Motor neuron (in vitro differentiated cells): ENCODE results near the gene TRAF4. TPM values are rescaled to one million over a fixed set of nuclear protein-coding genes. Genes with fewer than 3 reads are reported as not detected.

Experiments
- ATAC-seq, 8 experiments: fragments of 200-7000 bp; cut with Tn5 transposase; replicated peaks in 6 of 8; 2 replicates each; pipeline ENCODE4 v1.8.0; 2021; ENCODE audit warnings: mild to moderate bottlenecking in 8 of 8, moderate library complexity in 8 of 8
- H3K27ac ChIP-seq, 2 donors: fragments of 250-450 bp; sonication (Bioruptor Pico); 2 replicates each; pipeline ENCODE4 v1.9.0; 2021; ENCODE audit warnings: antibody characterized with exemption in 2 of 2, mild to moderate bottlenecking in 2 of 2, moderate library complexity in 1 of 2
- H3K4me1 ChIP-seq, 2 donors: fragments of 250-450 bp; sonication (Bioruptor Pico); replicated peaks in 1 of 2; 2 replicates each; pipeline ENCODE4 v1.6.1; 2021; ENCODE audit warnings: antibody characterized with exemption in 2 of 2, mild to moderate bottlenecking in 2 of 2, moderate library complexity in 1 of 2
- H3K4me3 ChIP-seq, 5 donors: fragments of 250-450 bp; sonication (Bioruptor Pico); 2 replicates each; pipeline ENCODE4 v1.9.0; 2021; ENCODE audit warnings: antibody characterized with exemption in 5 of 5, mild to moderate bottlenecking in 5 of 5, moderate library complexity in 4 of 5
- WGBS, 10 experiments: fragments of 450-650 bp; shearing (Covaris generic); methylation state at CpG; one replicate each; pipeline ENCODE4 v1.0.0; 2022; 5-methylcytosine and 5-hydroxymethylcytosine counted together
- in situ Hi-C, 9 experiments: fragments of 400-800 bp; cut with MboI; loops; one replicate each; pipeline ENCODE4 v1.15.0; 2021; ENCODE audit warnings: low sequenced_read_pairs in 9 of 9, low pct_unique_long_range_greater_than_20kb in 2 of 9; ENCODE audit not compliant: unreplicated experiment in 9 of 9
- total RNA-seq, 8 experiments: library from RNA; unstranded; fragments of 300-600 nt; gene quantifications; 2 replicates each; pipeline versions ENCODE4 v1.2.3 to v1.2.4, GENCODE V29; 2022

The TRAF4 gene
- total RNA-seq, 8 experiments from 2014 or later = 38.4 to 86.7 (median 67.7) TPM

DNA sequence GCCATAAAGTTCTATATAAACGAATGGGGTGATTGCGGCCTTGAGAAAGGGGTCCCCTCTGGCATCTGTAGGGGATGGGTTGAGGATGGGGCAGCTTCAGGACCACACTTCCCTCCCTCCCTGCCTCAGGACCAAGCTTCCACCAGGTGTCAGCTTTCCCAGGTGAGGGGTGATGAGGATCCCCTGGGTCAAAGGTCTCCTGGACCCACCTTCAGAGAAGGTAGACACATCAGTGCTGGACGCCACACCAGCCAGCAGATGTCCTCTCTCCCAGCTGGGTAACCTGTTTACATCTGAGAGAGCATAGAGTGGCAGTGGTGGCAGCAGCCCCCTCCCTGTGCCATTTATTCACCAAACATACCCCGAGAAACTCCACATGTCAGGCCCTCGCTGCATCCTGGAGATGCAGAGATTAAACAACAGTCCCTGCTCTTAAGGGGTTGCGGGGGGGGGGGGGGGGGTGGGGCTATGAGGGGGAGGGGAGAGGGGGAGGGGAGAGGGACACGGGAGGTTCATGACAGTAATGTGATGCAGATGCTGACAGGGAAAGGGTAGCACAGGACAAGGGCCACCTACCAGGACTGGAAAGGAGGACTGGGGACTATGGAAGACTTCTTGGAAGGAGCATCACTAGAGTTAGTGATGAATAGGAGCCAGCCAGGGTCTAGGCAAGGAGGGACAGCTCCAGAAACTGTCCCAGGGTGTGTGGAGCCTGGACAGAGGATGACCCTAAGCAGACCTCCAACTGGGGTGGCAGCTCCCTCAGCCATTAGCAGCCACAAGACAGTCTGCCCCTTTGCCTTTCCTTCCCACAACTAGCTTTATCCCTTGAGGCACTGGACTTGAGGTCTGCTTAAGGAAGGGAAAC is 37.1 kb upstream of the TRAF4 start:
- Histone ChIP-seq H3K4me1 (peaks cover 5 to 6% of the 10 kb centered on the region in 2 donors), H3K27ac (no peak overlapping the region), H3K4me3 (no peak overlapping the region)
- 92% methylated on average over 2 of the region's 7 CpGs; no CpG with 5 or more reads in 8 of the 10 experiments for WGBS, 10 experiments
- in situ Hi-C loops = loop anchor here in 1 of 9 experiments (25.0 kb wide), 1 partner anchor 94 kb away; the partner anchor contains the start of gene RSKR
- ATAC-seq = no peak

- Histone ChIP-seq H3K4me1 (peaks cover 10 to 12% of the 10 kb centered on the region in 2 donors), H3K4me3 (no peak overlapping the region), H3K27ac (no peak overlapping the region)
- in situ Hi-C loops = loop anchor here in 1 of 9 experiments (25.0 kb wide), 1 partner anchor 95 kb away; the partner anchor contains the start of gene RSKR
- WGBS, 10 experiments = 40 to 100% (median 75%) methylated on average over 1 to 2 of the region's 2 CpGs; no CpG with 5 or more reads in 3 of the 10 experiments
- no peak for ATAC-seq
Measured at GRCh38 chr17:28707339-28707720, 36.5 kb upstream of the TRAF4 start.

DNA sequence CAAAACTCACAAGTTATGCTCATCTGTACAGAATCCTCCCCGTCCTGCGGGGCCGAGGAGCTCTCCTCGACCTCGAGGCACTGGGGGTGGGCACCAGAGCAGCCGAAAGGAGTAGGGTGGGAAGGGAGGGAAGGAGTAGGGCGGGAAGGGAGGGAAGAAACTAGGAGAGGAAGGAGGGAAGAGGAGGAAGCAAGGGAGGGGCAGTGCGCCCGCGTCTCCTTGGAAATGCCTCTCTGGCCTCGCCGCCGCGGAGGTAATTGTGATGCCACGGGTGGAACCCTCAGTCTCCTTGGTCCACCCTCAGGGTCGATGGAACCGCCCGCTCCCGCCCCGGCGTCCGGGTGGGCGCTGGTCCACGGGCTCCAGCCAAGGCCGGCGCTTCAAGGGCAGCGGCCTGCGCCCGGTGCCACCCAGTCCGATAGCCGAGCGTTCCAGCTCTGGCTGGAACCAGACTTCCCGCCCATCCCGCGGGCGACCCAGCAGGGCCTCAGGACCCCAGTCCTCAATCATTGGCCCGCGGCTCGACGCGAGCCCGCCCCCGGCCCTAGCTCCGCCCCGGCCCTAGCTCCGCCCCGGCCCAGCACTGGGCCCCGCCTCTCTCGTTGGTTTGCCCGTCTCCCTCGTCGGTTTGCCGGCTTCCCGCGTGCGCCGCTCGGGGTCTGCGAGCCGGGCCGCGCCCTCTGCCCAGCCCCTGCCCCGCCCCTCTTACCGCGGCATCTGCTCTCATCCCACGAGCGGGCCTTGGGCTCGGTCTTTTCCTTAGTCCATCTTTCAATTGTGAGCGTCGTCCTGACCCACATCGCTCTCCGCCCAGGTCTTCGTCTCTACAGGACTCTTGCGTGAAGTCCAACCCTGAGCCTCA is 32.7 kb upstream of the TRAF4 start:
- peak overlapping the region; percentile 88 to 93 for H3K27ac ChIP-seq
- ATAC-seq = peak; percentile 87 to 93 (median 92)
- peak overlapping the region; percentile 52 to 69 (median 61) for H3K4me3 ChIP-seq
- in situ Hi-C loops = loop anchor here in 1 of 9 experiments (25.0 kb wide), 1 partner anchor 99 kb away; the partner anchor contains the start of gene RSKR
- 0% methylated on average over 1 of the region's 74 CpGs; no CpG with 5 or more reads in 9 of the 10 experiments for WGBS, 10 experiments
- H3K4me1 ChIP-seq = peaks cover 15 to 17% of the 10 kb centered on the region in 2 donors

- WGBS, 10 experiments = no CpG with 5 or more reads among the region's 20 CpGs
- peak within 1 kb of the TSS; percentile 88 to 93 for H3K27ac ChIP-seq
- H3K4me3 ChIP-seq = peak within 1 kb of the TSS; percentile 52 to 69 (median 61)
- in situ Hi-C loops = loop anchor here in 1 of 9 experiments (25.0 kb wide), 1 partner anchor 99 kb away; the partner anchor contains the start of gene RSKR
- peak in 2 of 8 experiments; percentile 55 to 59 for ATAC-seq
- H3K4me1 ChIP-seq = peaks cover 15 to 17% of the 10 kb centered on the region in 2 donors
Measured at GRCh38 chr17:28711723-28712031, 32.1 kb upstream of the TRAF4 start, which contains the start of gene PROCA1. PROCA1 (minus strand) TSS chr17:28711888; CDS start chr17:28711660, 228 bp downstream.

GRCh38 chr17:28712032-28712704 is 31.6 kb upstream of the TRAF4 start:
- no peak for ATAC-seq
- Histone ChIP-seq H3K4me3 (peak overlapping the region; percentile 19 to 69 (median 61)), H3K4me1 (peaks cover 15 to 17% of the 10 kb centered on the region in 2 donors), H3K27ac (peak overlapping the region; percentile 86)
- in situ Hi-C loops = loop anchor here in 1 of 9 experiments (25.0 kb wide), 1 partner anchor 100 kb away; the partner anchor contains the start of gene RSKR
- 40 to 100% methylated on average over 1 of the region's 34 CpGs; no CpG with 5 or more reads in 8 of the 10 experiments for WGBS, 10 experiments

GRCh38 chr17:28712705-28713415 is 31.0 kb upstream of the TRAF4 start:
- Histone ChIP-seq H3K27ac (peak overlapping the region; percentile 86), H3K4me1 (peaks cover 15 to 17% of the 10 kb centered on the region in 2 donors), H3K4me3 (no peak overlapping the region)
- in situ Hi-C loops = loop anchor here in 1 of 9 experiments (25.0 kb wide), 1 partner anchor 101 kb away; the partner anchor contains the start of gene RSKR
- no peak for ATAC-seq
- WGBS, 10 experiments = 77 to 100% (median 100%) methylated on average over 1 to 5 of the region's 7 CpGs; no CpG with 5 or more reads in 3 of the 10 experiments

- in situ Hi-C loops = loop anchor here in 1 of 9 experiments (25.0 kb wide), 1 partner anchor 102 kb away; the partner anchor contains the start of gene RSKR
- H3K4me1 ChIP-seq = peaks cover 25 to 26% of the 10 kb centered on the region in 2 donors
- no peak overlapping the region for H3K4me3 ChIP-seq
- no peak overlapping the region for H3K27ac ChIP-seq
- WGBS, 10 experiments = 60 to 100% (median 92%) methylated on average over 1 to 3 of the region's 3 CpGs; no CpG with 5 or more reads in 6 of the 10 experiments
- no peak for ATAC-seq
Measured at GRCh38 chr17:28714281-28714680, 29.5 kb upstream of the TRAF4 start.

DNA sequence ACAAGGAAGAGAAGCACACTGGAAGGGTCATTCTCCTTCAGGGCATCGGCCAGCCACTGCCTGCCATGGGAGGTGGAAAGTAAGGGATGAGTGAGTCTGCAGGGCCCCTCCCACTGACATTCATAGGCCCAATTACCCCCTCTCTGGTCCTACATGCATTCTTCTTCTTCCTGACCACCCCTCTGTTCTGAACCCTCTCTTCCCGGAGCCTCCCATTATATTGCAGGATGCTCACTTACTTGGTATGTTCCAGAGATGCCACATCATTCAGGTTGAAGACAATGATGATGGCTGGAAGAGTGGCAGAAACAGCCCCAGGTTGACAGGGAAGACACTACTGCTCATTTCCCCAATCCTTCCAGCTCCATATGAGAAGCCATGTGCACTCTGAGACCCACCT is 28.6 kb upstream of the TRAF4 start:
- WGBS, 10 experiments = 20 to 100% (median 100%) methylated on average over 1 to 2 of the region's 2 CpGs; no CpG with 5 or more reads in 4 of the 10 experiments
- no peak for ATAC-seq
- in situ Hi-C loops = loop anchor here in 1 of 9 experiments (25.0 kb wide), 1 partner anchor 103 kb away; the partner anchor contains the start of gene RSKR
- peaks cover 19 to 21% of the 10 kb centered on the region in 2 donors for H3K4me1 ChIP-seq
- H3K4me3 ChIP-seq = no peak overlapping the region
- no peak overlapping the region for H3K27ac ChIP-seq

DNA sequence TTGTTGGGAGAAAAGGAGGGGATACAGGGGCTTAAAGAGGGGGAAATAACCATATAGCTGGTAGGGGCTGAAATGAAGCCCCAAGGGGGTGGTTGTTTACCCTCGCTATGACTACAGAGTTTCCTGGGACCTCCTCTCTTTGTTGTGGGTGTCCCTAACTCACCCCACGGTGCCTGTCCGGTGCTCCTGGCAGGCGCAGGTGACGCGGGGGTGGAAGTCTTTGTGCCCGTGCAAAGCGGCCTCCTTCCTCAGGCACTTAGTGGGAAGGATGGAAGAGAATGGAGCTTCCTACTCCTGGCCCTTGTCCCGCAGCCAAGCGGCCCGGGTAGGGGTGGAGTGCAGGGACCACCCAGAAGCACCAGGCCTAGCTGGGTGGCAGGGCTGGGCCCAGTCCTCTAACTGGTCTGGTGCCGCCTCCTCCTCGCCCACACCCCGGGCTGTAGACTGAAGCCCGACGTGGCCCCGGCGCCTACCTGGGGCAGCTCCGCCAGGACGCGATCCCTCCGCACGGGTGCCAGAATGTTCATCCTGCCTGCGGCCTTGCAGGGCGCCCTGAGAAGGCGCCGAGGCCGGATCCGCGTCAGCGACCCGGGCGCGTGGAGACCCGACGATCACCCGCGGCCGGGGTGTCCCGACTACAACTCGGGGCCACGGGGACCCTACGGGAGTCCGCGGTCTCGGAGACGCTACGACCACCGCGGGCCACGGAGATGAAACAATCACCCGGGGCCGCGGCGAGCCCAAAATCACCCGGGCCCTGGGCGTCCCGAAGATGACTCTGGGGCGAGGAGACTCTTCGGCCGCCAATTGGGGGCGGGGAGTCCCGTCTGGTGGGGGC is 26.9 kb upstream of the TRAF4 start:
- H3K4me3 ChIP-seq = peak overlapping the region; percentile 26 to 93 (median 36)
- peaks cover 27 to 32% of the 10 kb centered on the region in 2 donors for H3K4me1 ChIP-seq
- in situ Hi-C loops = loop anchor here in 1 of 9 experiments (25.0 kb wide), 1 partner anchor 105 kb away; the partner anchor contains the start of gene RSKR
- peak overlapping the region; percentile 45 to 65 for H3K27ac ChIP-seq
- WGBS, 10 experiments = 0 to 20% (median 5%) methylated on average over 1 to 12 of the region's 63 CpGs; no CpG with 5 or more reads in 3 of the 10 experiments
- ATAC-seq = peak in 3 of 8 experiments; percentile 0 to 1 (median 1)

DNA sequence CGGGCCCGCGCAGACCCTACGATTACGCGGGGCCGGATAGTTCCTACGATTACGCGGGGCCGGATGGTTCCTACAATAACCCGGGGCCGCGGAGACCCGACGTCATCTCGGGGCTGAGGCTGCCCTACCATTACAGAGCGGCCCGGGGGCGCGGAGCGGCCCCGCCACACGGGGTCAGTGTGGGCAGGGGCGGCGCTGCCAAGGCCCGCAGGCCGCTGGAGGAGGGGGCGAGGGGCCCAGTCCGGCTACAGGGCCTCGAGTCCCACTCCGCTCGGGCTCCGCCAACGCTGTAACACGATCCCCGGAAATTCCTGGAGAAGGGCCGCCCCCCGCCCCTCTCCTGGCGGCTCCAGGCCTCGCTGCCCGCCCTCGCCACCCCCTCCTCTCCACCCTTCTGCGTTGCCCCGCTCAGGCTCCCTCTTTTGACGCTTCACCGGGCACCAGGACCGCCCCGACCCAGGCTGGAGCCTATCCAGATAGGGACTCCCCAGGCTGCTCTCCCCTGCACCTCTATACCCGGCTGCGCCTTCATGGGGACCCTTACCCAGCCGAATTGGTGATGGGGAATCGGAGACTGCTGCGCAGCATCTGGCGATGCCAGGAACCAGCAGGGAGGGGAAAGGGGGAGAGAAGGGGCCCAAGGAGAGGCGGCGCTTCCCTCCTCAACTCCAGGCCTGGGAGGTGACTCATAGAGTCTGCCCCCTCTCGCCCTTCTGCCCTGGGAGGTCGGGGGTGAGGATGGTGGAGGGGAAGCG is 26.1 kb upstream of the TRAF4 start, which contains the start of gene RAB34:
RAB34 (minus strand) TSS at position 291 of the 755 bp plus-strand sequence. CDS start 602 bp downstream, outside the sequence.
- Histone ChIP-seq H3K4me3 (peak within 1 kb of the TSS; percentile 26 to 93 (median 36)), H3K4me1 (peaks cover 19 to 26% of the 10 kb centered on the region in 2 donors), H3K27ac (peak within 1 kb of the TSS; percentile 65 to 72)
- in situ Hi-C loops = loop anchor here in 1 of 9 experiments (25.0 kb wide), 1 partner anchor 105 kb away; the partner anchor contains the start of gene RSKR
- peak; percentile 5 to 65 (median 47) for ATAC-seq
- WGBS, 10 experiments = 0% methylated on average over 3 of the region's 60 CpGs; no CpG with 5 or more reads in 9 of the 10 experiments
